Astrocyte (in vitro differentiated cells and primary cell): ENCODE data around the gene TRIP4. TPM values are rescaled to one million over a fixed set of nuclear protein-coding genes. Genes with fewer than 3 reads are reported as not detected.

Source experiments
- DNase-seq: peaks from one replicate; pipeline ENCODE4 v3.0.0-alpha.2; 2010; ENCODE audit warnings: low read depth
- FAIRE-seq: peaks from 2 replicates; lab custom pipeline; 2011; peaks lifted over from hg19 to GRCh38; lab: Jason Lieb, UNC
- H2AFZ ChIP-seq: 2 replicates; pipeline ENCODE4 v1.6.0; 2012; ENCODE audit warnings: low read depth, low read length, inconsistent platforms
- H3K27ac ChIP-seq: 2 replicates; pipeline ENCODE4 v1.5.1; 2011; ENCODE audit warnings: low read depth, low read length, inconsistent platforms
- H3K27me3 ChIP-seq: 2 replicates; pipeline ENCODE4 v1.6.0; 2011; ENCODE audit warnings: low read length, inconsistent platforms; ENCODE audit not compliant: insufficient read depth
- H3K36me3 ChIP-seq: 2 replicates; pipeline ENCODE4 v1.5.1; 2011; ENCODE audit warnings: low read length, inconsistent platforms; ENCODE audit not compliant: insufficient read depth
- H3K4me1 ChIP-seq: 2 replicates; pipeline ENCODE4 v1.5.1; 2011; ENCODE audit warnings: low read length, inconsistent platforms; ENCODE audit not compliant: insufficient read depth
- H3K4me2 ChIP-seq: 2 replicates; pipeline ENCODE4 v1.6.0; 2012; ENCODE audit warnings: low read length, inconsistent platforms
- H3K4me3 ChIP-seq: 2 replicates; pipeline ENCODE4 v1.5.1; 2011; ENCODE audit warnings: low read depth, mild to moderate bottlenecking, low read length, inconsistent platforms; ENCODE audit not compliant: insufficient read depth
- H3K79me2 ChIP-seq: 2 replicates; pipeline ENCODE4 v1.6.0; 2012; ENCODE audit warnings: mild to moderate bottlenecking, low read length, inconsistent platforms; ENCODE audit not compliant: insufficient read depth
- H3K9ac ChIP-seq: 2 replicates; pipeline ENCODE4 v1.6.0; 2012; ENCODE audit warnings: mild to moderate bottlenecking, low read length, inconsistent platforms
- H3K9me3 ChIP-seq: 2 replicates; pipeline ENCODE4 v1.5.1; 2012; ENCODE audit warnings: low read depth, mild to moderate bottlenecking, low read length, inconsistent platforms; ENCODE audit not compliant: insufficient read depth
- H4K20me1 ChIP-seq: 2 replicates; pipeline ENCODE4 v1.6.0; 2012; ENCODE audit warnings: low read length, inconsistent platforms; ENCODE audit not compliant: insufficient read depth
- H3K27ac Mint-ChIP-seq: one replicate; pipeline ENCODE4 v1.8.0; 2021; ENCODE audit warnings: mild to moderate bottlenecking, mixed read lengths; ENCODE audit not compliant: unreplicated experiment
- H3K27me3 Mint-ChIP-seq: one replicate; pipeline ENCODE4 v1.8.0; 2021; ENCODE audit warnings: low read depth, mixed read lengths; ENCODE audit not compliant: unreplicated experiment
- H3K36me3 Mint-ChIP-seq: one replicate; pipeline ENCODE4 v1.8.0; 2021; ENCODE audit warnings: low read depth, mixed read lengths; ENCODE audit not compliant: unreplicated experiment
- H3K4me1 Mint-ChIP-seq: one replicate; pipeline ENCODE4 v1.8.0; 2021; ENCODE audit warnings: low read depth, mixed read lengths; ENCODE audit not compliant: unreplicated experiment
- H3K4me3 Mint-ChIP-seq: one replicate; pipeline ENCODE4 v1.8.0; 2021; ENCODE audit warnings: mild to moderate bottlenecking, moderate library complexity, mixed read lengths; ENCODE audit not compliant: unreplicated experiment
- H3K9me3 Mint-ChIP-seq: one replicate; pipeline ENCODE4 v1.8.0; 2021; ENCODE audit warnings: mild to moderate bottlenecking, mixed read lengths; ENCODE audit not compliant: unreplicated experiment
- CTCF ChIP-seq: IDR thresholded peaks from 2 replicates; pipeline ENCODE4 v1.5.1; 2011; ENCODE audit warnings: low read depth, mild to moderate bottlenecking, inconsistent platforms, low read length, moderate library complexity; ENCODE audit not compliant: insufficient read depth
- EZH2 ChIP-seq: IDR thresholded peaks from 2 replicates; pipeline ENCODE4 v1.6.1; 2012; ENCODE audit warnings: mild to moderate bottlenecking, low read length, inconsistent platforms; ENCODE audit not compliant: insufficient read depth
- total RNA-seq: library from RNA; stranded (reverse); gene quantifications from 2 replicates; pipeline ENCODE4 v1.2.1, GENCODE V29; 2021

Gene TRIP4
- total RNA-seq, 1 donor from 2014 or later, result 40.7 TPM

GRCh38 chr15:64447536-64448315 lies 60.1 kb downstream of the TRIP4 start:
- no peaks in the 10 kb centered on the region for H3K9me3 ChIP-seq
- no peaks in the 10 kb centered on the region for H3K27me3 ChIP-seq
- H4K20me1 ChIP-seq, result no peaks in the 10 kb centered on the region
- no peaks in the 10 kb centered on the region for H3K27me3 Mint-ChIP-seq
- H3K4me2 ChIP-seq, result no peak overlapping the region
- H3K36me3 Mint-ChIP-seq, result peaks cover 6% of the 10 kb centered on the region
- H2AFZ ChIP-seq, result no peak overlapping the region
- H3K4me3 ChIP-seq, result no peak overlapping the region
- peaks cover 23% of the 10 kb centered on the region for H3K4me1 Mint-ChIP-seq
- no peak overlapping the region for H3K4me3 Mint-ChIP-seq
- no peak overlapping the region for H3K9ac ChIP-seq
- peaks cover 17% of the 10 kb centered on the region for H3K4me1 ChIP-seq
- no peak overlapping the region for H3K27ac ChIP-seq
- no peaks in the 10 kb centered on the region for H3K79me2 ChIP-seq
- H3K36me3 ChIP-seq, result peaks cover 8% of the 10 kb centered on the region
- TF ChIP-seq EZH2 (no peak), CTCF (no peak)
- no peak for FAIRE-seq
- no peak for DNase-seq
- H3K27ac Mint-ChIP-seq, result no peak overlapping the region
- no peaks in the 10 kb centered on the region for H3K9me3 Mint-ChIP-seq

GRCh38 chr15:64452988-64453688 lies 65.5 kb downstream of the TRIP4 start:
- Mint-ChIP-seq H3K36me3 (peaks cover 3% of the 10 kb centered on the region), H3K4me3 (no peak overlapping the region), H3K27ac (no peak overlapping the region), H3K9me3 (no peaks in the 10 kb centered on the region), H3K27me3 (no peaks in the 10 kb centered on the region), H3K4me1 (peaks cover 11% of the 10 kb centered on the region)
- FAIRE-seq, result no peak
- Histone ChIP-seq H3K27me3 (no peaks in the 10 kb centered on the region), H3K36me3 (peaks cover 12% of the 10 kb centered on the region), H3K9me3 (no peaks in the 10 kb centered on the region), H3K27ac (no peak overlapping the region), H3K4me3 (no peak overlapping the region), H3K9ac (no peak overlapping the region), H3K4me2 (no peak overlapping the region), H3K79me2 (no peaks in the 10 kb centered on the region), H2AFZ (no peak overlapping the region), H4K20me1 (no peaks in the 10 kb centered on the region), H3K4me1 (no peaks in the 10 kb centered on the region)
- peak; percentile 18 for DNase-seq
- TF ChIP-seq CTCF (no peak), EZH2 (no peak)

GRCh38 chr15:64453689-64454037 lies 66.0 kb downstream of the TRIP4 start:
- Mint-ChIP-seq H3K4me1 (peaks cover 12% of the 10 kb centered on the region), H3K4me3 (no peak overlapping the region), H3K36me3 (peaks cover 5% of the 10 kb centered on the region), H3K27ac (no peak overlapping the region), H3K27me3 (no peaks in the 10 kb centered on the region), H3K9me3 (no peaks in the 10 kb centered on the region)
- Histone ChIP-seq H3K79me2 (no peaks in the 10 kb centered on the region), H3K36me3 (peaks cover 11% of the 10 kb centered on the region), H3K9ac (no peak overlapping the region), H3K27me3 (no peaks in the 10 kb centered on the region), H2AFZ (no peak overlapping the region), H3K27ac (no peak overlapping the region), H3K4me2 (no peak overlapping the region), H3K4me1 (no peaks in the 10 kb centered on the region), H3K9me3 (no peaks in the 10 kb centered on the region), H4K20me1 (no peaks in the 10 kb centered on the region), H3K4me3 (no peak overlapping the region)
- no peak for DNase-seq
- no peak for TF ChIP-seq EZH2
- no peak for TF ChIP-seq CTCF
- no peak for FAIRE-seq
